Omental fat pad (tissue), 4 donors: ENCODE results near the gene CSTB. TPM values are rescaled to one million over a fixed set of nuclear protein-coding genes. Genes with fewer than 3 reads are reported as not detected.

Experiments used
- ATAC-seq: fragments of 150-250 bp; one replicate; pipeline ENCODE4 v1.9.1; 2016; ENCODE audit warnings: mild to moderate bottlenecking, moderate library complexity; ENCODE audit not compliant: low FRiP score
- DNase-seq: peaks from one replicate; pipeline ENCODE4 v3.0.0-alpha.2; 2019; ENCODE audit warnings: low spot score
- total RNA-seq, 4 donors: library from RNA; depleted of rRNA; stranded (reverse); fragments of >200 nt; gene quantifications; one replicate each; pipeline ENCODE4 v1.1.0, GENCODE V29; 2016
- TF ChIP-seq, protein P1 (sequence below), 3 donors: fragments of 450-650 bp; IDR thresholded peaks; one replicate each; pipeline ENCODE4 v1.5.1; 2016 to 2017; ENCODE audit warnings: antibody characterized with exemption in 3 of 3, mild to moderate bottlenecking in 3 of 3, moderate library complexity in 2 of 3

Gene CSTB
- total RNA-seq, 4 donors from 2014 or later = 8.0 to 27.9 (median 17.7) TPM

DNA sequence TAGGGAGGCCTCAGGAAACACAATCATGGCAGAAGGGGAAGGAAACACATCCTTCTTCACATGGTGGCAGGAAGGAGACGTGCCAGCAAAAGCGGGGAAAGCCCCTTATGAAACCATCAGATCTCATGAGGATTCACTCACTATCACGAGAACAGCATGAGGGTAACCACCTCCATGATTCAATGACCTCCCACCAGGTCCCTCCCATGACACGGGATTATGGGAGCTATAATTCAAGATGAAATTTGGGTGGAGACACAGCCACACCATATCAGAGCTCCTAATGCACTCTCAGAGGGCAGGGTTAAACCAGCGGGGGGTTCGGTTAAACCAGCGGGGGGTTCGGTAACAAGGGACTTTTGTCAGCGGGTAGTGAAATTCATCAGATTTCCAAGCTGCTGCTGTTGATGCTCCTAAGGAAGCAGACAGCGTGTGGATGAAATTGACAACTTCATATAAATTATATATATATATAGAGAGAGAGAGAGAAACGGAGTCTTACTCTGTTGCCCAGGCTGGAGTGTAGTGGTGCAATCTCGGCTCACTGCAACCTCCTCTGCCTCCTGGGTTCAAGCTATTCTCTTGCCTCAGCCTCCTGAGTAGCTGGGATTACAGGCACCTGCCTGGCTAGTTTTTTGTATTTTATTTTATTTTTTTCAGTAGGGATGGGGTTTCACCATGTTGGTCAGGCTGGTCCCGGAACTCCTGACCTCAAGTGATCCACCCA lies 4.2 kb downstream of the CSTB start:
- no peak for DNase-seq
- ATAC-seq = no peak
- TF ChIP-seq, protein P1, sequence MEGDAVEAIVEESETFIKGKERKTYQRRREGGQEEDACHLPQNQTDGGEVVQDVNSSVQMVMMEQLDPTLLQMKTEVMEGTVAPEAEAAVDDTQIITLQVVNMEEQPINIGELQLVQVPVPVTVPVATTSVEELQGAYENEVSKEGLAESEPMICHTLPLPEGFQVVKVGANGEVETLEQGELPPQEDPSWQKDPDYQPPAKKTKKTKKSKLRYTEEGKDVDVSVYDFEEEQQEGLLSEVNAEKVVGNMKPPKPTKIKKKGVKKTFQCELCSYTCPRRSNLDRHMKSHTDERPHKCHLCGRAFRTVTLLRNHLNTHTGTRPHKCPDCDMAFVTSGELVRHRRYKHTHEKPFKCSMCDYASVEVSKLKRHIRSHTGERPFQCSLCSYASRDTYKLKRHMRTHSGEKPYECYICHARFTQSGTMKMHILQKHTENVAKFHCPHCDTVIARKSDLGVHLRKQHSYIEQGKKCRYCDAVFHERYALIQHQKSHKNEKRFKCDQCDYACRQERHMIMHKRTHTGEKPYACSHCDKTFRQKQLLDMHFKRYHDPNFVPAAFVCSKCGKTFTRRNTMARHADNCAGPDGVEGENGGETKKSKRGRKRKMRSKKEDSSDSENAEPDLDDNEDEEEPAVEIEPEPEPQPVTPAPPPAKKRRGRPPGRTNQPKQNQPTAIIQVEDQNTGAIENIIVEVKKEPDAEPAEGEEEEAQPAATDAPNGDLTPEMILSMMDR (IDR thresholded peaks at IDR 0.05) = no peak

DNA sequence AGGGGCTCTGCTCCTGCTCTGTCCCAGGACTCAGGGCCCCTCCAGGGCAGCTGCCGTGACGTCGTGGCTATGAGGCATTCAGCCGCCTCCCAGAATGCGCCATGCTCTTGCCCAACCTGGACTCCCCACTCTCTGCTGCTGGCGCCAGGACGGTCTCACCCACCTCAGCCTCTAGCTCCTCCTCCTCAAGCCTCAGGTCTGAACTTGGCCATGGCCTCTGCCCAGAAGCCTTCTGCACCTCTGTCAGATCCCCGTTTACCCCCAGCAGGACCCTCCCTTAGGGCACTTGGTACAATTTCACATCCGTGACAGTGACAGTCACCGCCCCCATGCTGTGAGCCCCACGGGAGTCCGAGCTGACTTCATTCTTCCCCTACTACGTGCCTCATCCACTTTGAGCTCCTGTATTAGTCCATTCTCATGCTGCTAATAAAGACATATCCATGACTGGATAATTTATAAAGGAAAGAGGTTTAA lies 4.9 kb downstream of the CSTB start:
- DNase-seq (no peak), ATAC-seq (no peak)
- TF ChIP-seq, protein P1 (IDR thresholded peaks at IDR 0.05) = no peak

DNA sequence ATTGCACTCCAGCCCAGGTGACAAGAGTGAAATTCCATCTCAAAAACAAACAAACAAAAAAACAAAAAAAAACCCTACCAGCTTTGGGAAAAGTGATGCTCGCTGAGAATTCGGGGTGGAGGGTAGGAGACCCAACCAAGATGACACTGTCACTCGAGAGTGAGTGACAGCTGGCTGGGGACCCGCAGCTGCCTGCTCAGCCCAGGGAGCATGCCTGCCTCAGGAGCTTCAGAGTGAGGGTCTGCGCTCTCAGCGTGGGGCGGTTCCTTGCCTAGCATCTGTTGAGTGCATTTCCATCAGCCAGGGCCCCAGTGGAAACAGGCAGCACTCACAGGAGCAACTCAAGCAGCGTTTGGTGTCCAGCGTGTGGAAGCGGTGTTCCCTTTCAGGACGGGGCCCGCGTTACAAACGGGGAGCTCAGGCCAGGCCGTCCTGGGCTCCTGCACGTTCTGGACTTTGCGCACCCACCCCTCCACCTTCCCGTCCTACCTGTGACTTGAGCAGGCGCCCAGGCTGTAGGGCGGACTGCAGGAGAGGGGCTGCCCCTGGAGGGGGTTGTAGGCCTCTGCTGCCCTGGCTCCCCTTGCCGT lies 5.9 kb downstream of the CSTB start:
- ATAC-seq (no peak), DNase-seq (no peak)
- TF ChIP-seq, protein P1 (IDR thresholded peaks at IDR 0.05) = no peak

DNA sequence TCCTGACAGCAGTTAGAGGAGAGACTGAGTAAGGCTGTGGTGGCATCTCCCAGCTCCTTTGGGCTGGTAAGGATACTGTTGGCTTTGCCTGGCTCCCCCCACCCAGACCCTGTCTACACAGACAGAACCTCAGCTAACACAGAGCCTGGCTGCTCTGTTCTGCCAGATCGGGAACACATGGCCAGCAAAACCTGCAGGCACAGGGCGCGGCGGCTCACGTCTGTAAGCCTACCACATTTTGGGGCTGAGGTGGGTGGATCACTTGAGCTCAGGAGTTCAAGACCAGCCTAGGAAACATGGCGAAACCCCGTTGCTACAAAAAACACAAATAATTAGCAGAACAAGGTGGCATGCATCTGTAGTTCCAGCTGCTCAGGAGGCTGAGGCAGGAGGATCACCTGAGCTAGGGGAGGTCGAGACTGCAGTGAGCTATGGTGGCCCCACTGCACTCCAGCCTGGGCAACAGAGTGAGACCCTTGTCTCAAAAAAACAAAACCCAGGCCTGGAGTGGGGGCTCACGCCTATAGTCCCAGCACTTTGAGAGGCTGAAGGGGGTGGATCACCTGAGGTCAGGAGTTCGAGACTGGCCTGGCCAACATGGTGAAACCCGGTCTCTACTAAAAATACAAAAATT lies 6.7 kb downstream of the CSTB start:
- TF ChIP-seq, protein P1 (IDR thresholded peaks at IDR 0.05) = no peak
- no peak for ATAC-seq
- DNase-seq = no peak

DNA sequence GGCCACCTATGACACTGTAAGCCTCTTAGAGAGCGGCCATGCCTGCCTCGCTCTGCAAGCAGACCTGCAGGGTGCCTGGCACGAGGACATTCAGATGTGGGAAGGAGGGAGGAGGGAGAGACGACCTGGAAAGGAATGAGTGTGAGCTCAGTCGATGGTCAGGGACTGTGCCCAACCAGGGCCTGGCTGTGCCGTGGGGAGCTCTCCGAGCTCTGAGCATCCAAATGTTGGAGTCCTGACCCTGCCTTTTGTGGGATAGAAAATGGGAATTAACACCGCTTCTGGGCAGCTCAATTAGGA lies 7.3 kb downstream of the CSTB start:
- ATAC-seq = no peak
- DNase-seq = no peak
- TF ChIP-seq, protein P1 (IDR thresholded peaks at IDR 0.05) = no peak

DNA sequence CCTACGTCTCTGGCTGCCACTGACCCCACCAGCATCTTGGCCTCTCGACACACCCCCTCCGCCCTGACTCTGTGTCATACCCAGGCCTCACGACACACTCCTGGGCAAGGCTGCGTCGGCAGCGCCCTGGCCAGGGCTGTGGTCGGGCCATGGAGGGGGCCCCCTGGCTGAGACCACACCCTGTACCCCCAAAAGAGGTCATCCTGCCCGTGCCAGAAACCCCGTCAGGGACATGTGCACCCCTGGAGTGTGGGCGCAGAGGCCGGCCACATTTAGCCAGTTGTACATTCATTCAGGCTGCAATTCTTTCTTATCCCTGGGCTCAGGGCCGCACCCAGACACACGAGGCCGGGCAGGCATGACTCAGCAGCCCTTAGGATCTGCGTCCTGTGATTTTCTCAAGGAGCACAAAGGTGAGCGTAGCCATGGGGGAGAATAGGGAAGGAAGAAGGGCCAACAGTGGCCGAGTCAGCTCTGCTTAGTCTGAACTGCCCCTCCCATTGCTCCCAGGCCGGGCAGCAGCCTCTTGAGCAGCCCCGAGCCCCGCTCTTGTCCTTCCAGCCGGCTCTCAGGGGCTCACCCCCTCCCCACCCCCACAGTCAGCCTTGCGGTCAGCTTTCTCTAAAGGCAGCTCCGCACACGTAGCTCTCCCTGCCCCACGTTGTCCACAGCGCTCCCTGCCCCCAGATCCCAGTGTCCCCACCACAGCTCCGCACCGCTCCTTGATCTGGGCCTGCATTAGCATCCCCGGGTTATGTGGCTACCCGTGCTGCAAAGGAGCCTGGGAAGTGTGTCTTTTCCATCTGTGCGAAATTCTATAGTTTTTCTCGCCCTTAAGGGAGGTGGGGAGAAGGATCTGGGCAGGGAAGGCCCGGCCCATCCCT lies 7.9 kb downstream of the CSTB start:
- ATAC-seq (peak; percentile 82), DNase-seq (peak; percentile 68)
- TF ChIP-seq, protein P1 (IDR thresholded peaks at IDR 0.05) = no peak
